K562 (cell line): ENCODE results near the gene GRIK5. TPM values are rescaled to one million over a fixed set of nuclear protein-coding genes. Genes with fewer than 3 reads are reported as not detected.

ENCODE experiments used
- ATAC-seq: fragments of 200-7000 bp; cut with Tn5 transposase; 3 replicates; pipeline ENCODE4 v1.9.1; 2020; ENCODE audit warnings: moderate library complexity
- BruUV-seq: library from RNA; stranded (reverse); fragments of 400-500 nt; replicated peaks from 2 replicates; lab custom pipeline; 2021; lab: Mats Ljungman, UMichigan
- CTCF ChIA-PET: fragments of 300-600 bp; formaldehyde crosslinking; extraction: SDS; loops from one replicate; lab custom pipeline; 2021; ENCODE audit warnings: low intra/inter-chr PET ratio; lab: Yijun Ruan, JAX
- POLR2A ChIA-PET: fragments of 300-600, 350-650 bp; sonication (Branson Sonifier 250); formaldehyde crosslinking; extraction: SDS; loops from one replicate; lab custom pipeline; 2021; ENCODE audit warnings: antibody characterized with exemption, inconsistent platforms; lab: Yijun Ruan, JAX
- DNase-seq, 4 experiments: peaks; one replicate each; pipeline versions ENCODE4 v3.0.0 to v3.0.0-alpha.2; 2011 to 2018; ENCODE audit warnings: low spot score in 3 of 4, mixed read lengths in 3 of 4; ENCODE audit errors: extremely low read depth in 1 of 4
- FAIRE-seq: peaks from 2 replicates; lab custom pipeline; 2011; peaks lifted over from hg19 to GRCh38; lab: Jason Lieb, UNC
- H2AFZ ChIP-seq: 2 replicates; pipeline ENCODE4 v1.6.0; 2011; ENCODE audit warnings: low read depth, low read length, control low read depth, inconsistent platforms
- H3K27ac ChIP-seq: fragments of 200-600 bp; 3 replicates; pipeline ENCODE4 v1.8.0; 2011; ENCODE audit warnings: low read depth, mild to moderate bottlenecking, control low read depth, inconsistent platforms, low read length, moderate library complexity, mixed read lengths; ENCODE audit errors: extremely low read depth
- H3K27me3 ChIP-seq, 2 experiments: fragments of 300-600 bp in 1 of 2; 2 replicates in 1 of 2; 3 replicates in 1 of 2; pipeline versions ENCODE4 v1.6.0 to v1.8.0; 2011; ENCODE audit warnings: inconsistent platforms in 2 of 2, low read length in 2 of 2, mild to moderate bottlenecking in 1 of 2, mixed read lengths in 1 of 2, moderate library complexity in 1 of 2; ENCODE audit not compliant: control insufficient read depth in 2 of 2, insufficient read depth in 2 of 2
- H3K36me3 ChIP-seq: fragments of 300-600 bp; 3 replicates; pipeline ENCODE4 v1.8.0; 2011; ENCODE audit warnings: mild to moderate bottlenecking, low read length, inconsistent platforms; ENCODE audit not compliant: control insufficient read depth, insufficient read depth
- H3K4me1 ChIP-seq, 2 experiments: fragments of 200-600 bp in 1 of 2; replicated peaks in 1 of 2; 2 replicates in 1 of 2; 3 replicates in 1 of 2; pipeline versions ENCODE4 v1.5.1 to v1.8.0; 2011; ENCODE audit warnings: inconsistent platforms in 2 of 2, low read length in 2 of 2, mild to moderate bottlenecking in 1 of 2, mixed read lengths in 1 of 2, moderate library complexity in 1 of 2; ENCODE audit not compliant: control insufficient read depth in 2 of 2, insufficient read depth in 2 of 2
- H3K4me2 ChIP-seq: 2 replicates; pipeline ENCODE4 v1.6.1; 2011; ENCODE audit warnings: low read length, control low read depth, inconsistent platforms, mixed read lengths; ENCODE audit not compliant: insufficient read depth
- H3K4me3 ChIP-seq: fragments of 200-600 bp; sonication (generic), shearing (Covaris generic); 2 replicates; pipeline ENCODE4 v1.5.1; 2016; ENCODE audit warnings: control low read depth, inconsistent platforms
- H3K79me2 ChIP-seq: fragments of 200-600 bp; 3 replicates; pipeline ENCODE4 v1.8.0; 2011; ENCODE audit warnings: low read length, inconsistent platforms; ENCODE audit not compliant: control insufficient read depth, insufficient read depth
- H3K9ac ChIP-seq, 2 experiments: 2 replicates each; pipeline versions ENCODE4 v1.6.0 to v1.6.1; 2011; ENCODE audit warnings: low read depth in 2 of 2, low read length in 2 of 2, control low read depth in 1 of 2, inconsistent platforms in 1 of 2, mild to moderate bottlenecking in 1 of 2, mixed read lengths in 1 of 2; ENCODE audit not compliant: insufficient read depth in 1 of 2
- H3K9me1 ChIP-seq: one replicate; pipeline ENCODE4 v1.6.0; 2011; ENCODE audit warnings: inconsistent platforms, mild to moderate bottlenecking, low read length, moderate library complexity; ENCODE audit not compliant: control insufficient read depth, insufficient read depth
- H3K9me3 ChIP-seq: replicated peaks from 2 replicates; pipeline ENCODE4 v1.5.1; 2011; ENCODE audit warnings: low read depth, low read length, inconsistent platforms; ENCODE audit not compliant: control insufficient read depth, insufficient read depth
- H4K20me1 ChIP-seq: replicated peaks from 2 replicates; pipeline ENCODE4 v1.6.1; 2011; ENCODE audit warnings: low read length, inconsistent platforms, mixed read lengths; ENCODE audit not compliant: control insufficient read depth, insufficient read depth
- KLF1 ChIP-seq: fragments of 450-650 bp; IDR thresholded peaks from 2 replicates; pipeline ENCODE4 v1.6.1; 2016; ENCODE audit warnings: missing genetic modification characterization, missing compliant biosample characterization
- MAZ ChIP-seq, 2 experiments: fragments of 450-650 bp in 1 of 2; sonication (generic) in 1 of 2; formaldehyde crosslinking; IDR thresholded peaks in 1 of 2; conservative IDR thresholded peaks in 1 of 2; 2 replicates each; pipeline versions ENCODE4 v1.4.0 to v1.5.0; 2020; ENCODE audit warnings: mild to moderate bottlenecking in 1 of 2, missing genetic modification reagents in 1 of 2
- NCOA1 ChIP-seq: fragments of 450-650 bp; IDR thresholded peaks from 2 replicates; pipeline ENCODE4 v1.6.1; 2016; ENCODE audit warnings: low read depth
- RFX1 ChIP-seq: fragments of 450-650 bp; IDR thresholded peaks from 2 replicates; pipeline ENCODE4 v1.6.1; 2016; ENCODE audit warnings: mild to moderate bottlenecking, moderate library complexity
- SMAD4 ChIP-seq: fragments of 250-450 bp; sonication (Bioruptor Pico); conservative IDR thresholded peaks from 2 replicates; pipeline ENCODE4 v1.8.0; 2021; ENCODE audit warnings: inconsistent platforms, mild to moderate bottlenecking, moderate library complexity
- THAP7 ChIP-seq: fragments of 250-450 bp; sonication (Bioruptor Pico); IDR thresholded peaks from 2 replicates; pipeline ENCODE4 v1.5.0; 2021
- ZBTB33 ChIP-seq: sonication (generic); formaldehyde crosslinking; IDR thresholded peaks from 2 replicates; pipeline ENCODE4 v1.8.1; 2023; ENCODE audit warnings: mild to moderate bottlenecking, missing genetic modification reagents
- ZBTB9 ChIP-seq: fragments of 450-650 bp; formaldehyde crosslinking; IDR thresholded peaks from 2 replicates; pipeline ENCODE4 v1.4.0; 2020; ENCODE audit warnings: mild to moderate bottlenecking, moderate library complexity
- ZC3H4 ChIP-seq: sonication (generic); formaldehyde crosslinking; IDR thresholded peaks from 2 replicates; pipeline ENCODE4 v1.9.0; 2021; ENCODE audit warnings: missing genetic modification reagents, borderline replicate concordance
- ZNF175 ChIP-seq: fragments of 200-800 bp; sonication (Bioruptor generic); IDR thresholded peaks from 2 replicates; pipeline ENCODE4 v1.6.1; 2016; ENCODE audit warnings: low read depth, mild to moderate bottlenecking, missing genetic modification characterization, missing compliant biosample characterization
- ZNF584 ChIP-seq: fragments of 200-800 bp; sonication (Bioruptor generic); IDR thresholded peaks from 2 replicates; pipeline ENCODE4 v1.6.1; 2016; ENCODE audit warnings: low read depth, mild to moderate bottlenecking, missing genetic modification characterization, missing compliant biosample characterization
- ZNF766 ChIP-seq: fragments of 200-800 bp; sonication (Bioruptor generic); conservative IDR thresholded peaks from 2 replicates; pipeline ENCODE4 v1.6.1; 2016; ENCODE audit warnings: missing genetic modification characterization, missing compliant biosample characterization
- WGBS: fragments of 100-300 bp; shearing (Covaris generic); methylation state at CpG from one replicate; pipeline ENCODE4 v1.1.6; 2016; ENCODE audit warnings: low coverage, mixed read lengths; ENCODE audit not compliant: insufficient coverage; ENCODE audit errors: missing lambda C conversion rate; 5-methylcytosine and 5-hydroxymethylcytosine counted together
- in situ Hi-C: fragments of 300-500 bp; cut with MboI; formaldehyde crosslinking; loops from 4 replicates; pipeline ENCODE4 v1.15.0; 2018; ENCODE audit warnings: inconsistent platforms, mixed read lengths
- intact Hi-C: fragments of 100-400 bp; cut with micrococcal nuclease; formaldehyde crosslinking; loops from 2 replicates; pipeline ENCODE4 v1.14.2; 2022
- polyA plus RNA-seq, 8 experiments: library from polyadenylated mRNA; depleted of rRNA in 4 of 8; stranded (reverse) in 5 of 8; unstranded in 3 of 8; fragments of >200 nt; fragmentation: Nextera tagmentation in 2 of 8; fragmentation: Illumina TruSeq in 1 of 8; extraction: Ambion mirVana in 2 of 8; extraction: Trizol in 1 of 8; gene quantifications; 2 replicates each; pipeline versions ENCODE4 v1.2.1 to v1.2.3, GENCODE V29; 2011 to 2014; ENCODE audit warnings: inconsistent platforms in 1 of 8, missing spikeins in 1 of 8
- total RNA-seq, 7 experiments: library from RNA; depleted of rRNA in 6 of 7; stranded (reverse); fragments of >200 nt in 6 of 7; fragmentation: Illumina TruSeq in 2 of 7; extraction: Trizol in 2 of 7; gene quantifications; 2 replicates each; pipeline versions ENCODE4 v1.2.1 to v1.2.3, GENCODE V29; 2011 to 2021; ENCODE audit warnings: low replicate concordance in 1 of 7

GRIK5 gene
- total and polyA plus RNA-seq, 9 of the 15 experiments (the other 6 are each of a cell fraction or from before 2014, with no cell fraction given): 0.04 to 0.55 (median 0.27) TPM; not detected in 2

- H3K4me1 ChIP-seq: peaks cover 19 to 38% of the 10 kb centered on the region in 2 experiments
- 42% methylated on average over 27 of the region's 27 CpGs for WGBS
- H3K79me2 ChIP-seq: peaks cover 48% of the 10 kb centered on the region
- H3K9me3 ChIP-seq: no peaks in the 10 kb centered on the region
- no peaks in the 10 kb centered on the region for H3K9me1 ChIP-seq
- FAIRE-seq (peak; percentile 70), DNase-seq (peak; percentile 71 to 75 (median 74)), ATAC-seq (peak; percentile 32)
- no peaks in the 10 kb centered on the region for H3K27me3 ChIP-seq
- ChIA-PET CTCF (no interaction called here), POLR2A (interaction anchor here (0.7 kb wide), 1 partner anchor 345 kb away, joined by 4 read pairs; no protein-coding TSS in a partner anchor)
- in situ Hi-C loops (no loop called here), intact Hi-C loops (no loop called here)
- no TSS peak for BruUV-seq
- peak overlapping the region; percentile 95 to 99 for H3K9ac ChIP-seq
- H2AFZ ChIP-seq: peak overlapping the region; percentile 51
- H3K4me3 ChIP-seq: peak overlapping the region; percentile 96
- peaks cover 7% of the 10 kb centered on the region; the same call in 1 of the 2 replicates for H4K20me1 ChIP-seq
- peaks cover 19% of the 10 kb centered on the region; the same call in 2 of the 3 replicates for H3K36me3 ChIP-seq
- H3K27ac ChIP-seq: peak overlapping the region; percentile 94
- H3K4me2 ChIP-seq: peak overlapping the region; percentile 88
- TF ChIP-seq ZNF766 (CRISPR knock-in tag) (0 out of 2 replicates have a peak, but pooled peaks have one; percentile 7), THAP7 (CRISPR knock-in tag) (0 out of 2 replicates have a peak, but pooled peaks have one; percentile 40), MAZ (CRISPR knock-in tag; conservative IDR thresholded peaks at IDR 0.05 in 1 of 2, IDR thresholded peaks at IDR 0.05 in 1 of 2) (0 out of 4 replicates have a peak, but pooled peaks of 1 of the 2 experiments have one; percentile 41), ZNF175 (CRISPR knock-in tag) (peak; percentile 62; the same call in 1 of the 2 replicates), RFX1 (peak; percentile 40; the same call in 1 of the 2 replicates), ZBTB9 (CRISPR knock-in tag) (peak; percentile 61), KLF1 (tag) (0 out of 2 replicates have a peak, but pooled peaks have one; percentile 40), ZBTB33 (CRISPR knock-in tag) (peak; percentile 83), SMAD4 (CRISPR knock-in tag) (0 out of 2 replicates have a peak, but pooled peaks have one; percentile 36), NCOA1 (no peak), ZNF584 (CRISPR knock-in tag) (peak; percentile 77), ZC3H4 (CRISPR knock-in tag) (0 out of 2 replicates have a peak, but pooled peaks have one; percentile 44)
Observed at GRCh38 chr19:42074513-42075363, 4.7 kb upstream of the GRIK5 start.
